ENCODE measurements around the gene SETD4. TPM values are rescaled to one million over a fixed set of nuclear protein-coding genes. Genes with fewer than 3 reads are reported as not detected.

The SETD4 gene
- total RNA-seq, 2 donors from 2014 or later = 16.5 to 19.1 TPM

- Mint-ChIP-seq H3K27ac (no peak overlapping the region), H3K4me1 (no peaks in the 10 kb centered on the region), H3K27me3 (peaks cover 66% of the 10 kb centered on the region), H3K4me3 (no peak overlapping the region), H3K36me3 (ENCODE audit: low read depth) (peaks cover 7% of the 10 kb centered on the region)
- ATAC-seq (no peak), DNase-seq (no peak)
- no peaks in the 10 kb centered on the region for H3K9me3 ChIP-seq (ENCODE audit: control insufficient read depth, low read length, poor library complexity, severe bottlenecking)
Measured at GRCh38 chr21:36004441-36004840, 55.9 kb downstream of the SETD4 start.

GRCh38 chr21:36003776-36004175 lies 56.5 kb downstream of the SETD4 start:
- no peaks in the 10 kb centered on the region for H3K4me1 Mint-ChIP-seq
- peaks cover 68% of the 10 kb centered on the region for H3K27me3 Mint-ChIP-seq
- H3K36me3 Mint-ChIP-seq (ENCODE audit: low read depth) = peaks cover 8% of the 10 kb centered on the region
- no peak for DNase-seq
- no peak overlapping the region for H3K27ac Mint-ChIP-seq
- no peaks in the 10 kb centered on the region for H3K9me3 ChIP-seq (ENCODE audit: control insufficient read depth, low read length, poor library complexity, severe bottlenecking)
- no peak for ATAC-seq
- no peak overlapping the region for H3K4me3 Mint-ChIP-seq

GRCh38 chr21:35996217-35996616 lies 64.1 kb downstream of the SETD4 start:
- Mint-ChIP-seq H3K27ac (no peak overlapping the region), H3K4me1 (peaks cover 3% of the 10 kb centered on the region), H3K4me3 (no peak overlapping the region), H3K36me3 (ENCODE audit: low read depth) (peaks cover 12% of the 10 kb centered on the region), H3K27me3 (peaks cover 32% of the 10 kb centered on the region)
- DNase-seq (no peak), ATAC-seq (no peak)
- H3K9me3 ChIP-seq (ENCODE audit: control insufficient read depth, low read length, poor library complexity, severe bottlenecking) = no peaks in the 10 kb centered on the region

GRCh38 chr21:35995522-35996088 lies 64.7 kb downstream of the SETD4 start:
- H3K4me3 Mint-ChIP-seq = no peak overlapping the region
- ATAC-seq (no peak), DNase-seq (no peak)
- no peaks in the 10 kb centered on the region for H3K9me3 ChIP-seq (ENCODE audit: control insufficient read depth, low read length, poor library complexity, severe bottlenecking)
- H3K27me3 Mint-ChIP-seq = peaks cover 29% of the 10 kb centered on the region
- H3K4me1 Mint-ChIP-seq = peaks cover 3% of the 10 kb centered on the region
- no peak overlapping the region for H3K27ac Mint-ChIP-seq
- H3K36me3 Mint-ChIP-seq (ENCODE audit: low read depth) = peaks cover 11% of the 10 kb centered on the region

DNA sequence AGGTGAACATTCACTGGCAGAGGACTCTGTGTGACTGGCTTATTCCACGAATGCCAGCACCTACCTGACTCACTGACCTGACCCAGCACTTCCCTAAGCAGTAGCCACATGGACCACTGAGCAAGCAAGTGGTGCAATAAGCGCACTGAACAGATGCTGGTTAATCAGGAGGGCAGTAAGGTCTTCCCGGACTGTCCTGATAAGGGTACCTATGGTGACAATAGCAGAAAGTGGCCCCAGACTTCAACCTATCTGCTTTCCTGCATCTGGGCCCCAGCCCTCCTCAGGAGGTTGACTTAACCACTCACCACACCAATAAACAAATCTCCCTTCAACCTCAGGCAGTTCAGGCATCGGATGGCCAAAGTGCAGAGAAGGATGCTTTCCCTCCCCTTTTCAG lies 65.7 kb downstream of the SETD4 start:
- H3K9me3 ChIP-seq (ENCODE audit: control insufficient read depth, low read length, poor library complexity, severe bottlenecking) = no peaks in the 10 kb centered on the region
- ATAC-seq = no peak
- Mint-ChIP-seq H3K4me1 (peaks cover 3% of the 10 kb centered on the region), H3K4me3 (no peak overlapping the region), H3K36me3 (ENCODE audit: low read depth) (peaks cover 6% of the 10 kb centered on the region), H3K27me3 (peaks cover 24% of the 10 kb centered on the region), H3K27ac (no peak overlapping the region)
- DNase-seq = no peak

DNA sequence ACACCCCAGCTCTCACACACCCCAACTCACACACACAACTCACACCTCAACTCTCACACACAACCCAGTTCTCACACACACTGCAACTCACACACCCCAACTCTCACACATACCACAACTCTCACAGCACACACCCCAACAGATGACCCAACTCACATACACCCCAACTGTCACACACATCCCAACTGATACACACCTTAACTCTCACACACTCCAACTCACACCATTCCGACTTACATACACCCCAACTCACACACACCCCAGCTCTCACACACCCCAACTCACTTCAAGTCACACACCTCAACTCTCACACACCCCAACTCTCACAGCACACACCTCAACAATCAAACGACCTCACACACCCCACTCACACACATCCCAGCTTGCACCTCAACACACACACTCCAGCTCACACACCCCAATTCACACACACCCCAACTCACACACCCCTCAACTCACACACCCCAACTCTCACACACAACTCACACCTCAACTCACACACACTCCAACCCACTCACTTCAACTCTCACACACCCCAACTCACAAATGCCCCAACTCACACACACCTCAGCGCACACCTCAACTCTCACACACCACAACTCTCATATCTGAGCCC lies 66.3 kb downstream of the SETD4 start:
- H3K4me3 Mint-ChIP-seq = no peak overlapping the region
- no peak overlapping the region for H3K27ac Mint-ChIP-seq
- H3K36me3 Mint-ChIP-seq (ENCODE audit: low read depth) = peaks cover 4% of the 10 kb centered on the region
- ATAC-seq (no peak), DNase-seq (no peak)
- H3K9me3 ChIP-seq (ENCODE audit: control insufficient read depth, low read length, poor library complexity, severe bottlenecking) = no peaks in the 10 kb centered on the region
- peaks cover 3% of the 10 kb centered on the region for H3K4me1 Mint-ChIP-seq
- H3K27me3 Mint-ChIP-seq = peaks cover 18% of the 10 kb centered on the region

DNA sequence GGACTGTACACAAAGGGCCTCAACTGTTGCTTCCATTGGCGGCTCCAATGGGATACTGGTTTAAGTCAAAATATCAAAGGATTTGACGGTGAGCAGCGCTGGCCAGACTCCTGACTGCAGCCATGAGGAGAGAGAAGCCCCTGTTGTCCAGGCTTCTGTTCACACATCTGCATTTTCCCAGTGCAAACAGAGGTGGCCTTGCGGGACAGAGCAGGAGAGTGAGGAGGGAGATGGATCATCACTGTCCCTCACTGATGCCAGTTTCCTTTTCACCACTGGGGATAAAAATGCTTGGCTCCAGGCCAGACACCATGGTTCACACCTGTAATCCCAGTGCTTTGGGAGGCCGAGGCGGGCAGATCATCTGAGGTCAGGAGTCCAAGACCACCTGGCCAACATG lies 69.2 kb downstream of the SETD4 start:
- ATAC-seq = no peak
- peaks cover 14% of the 10 kb centered on the region for H3K27me3 Mint-ChIP-seq
- peaks cover 3% of the 10 kb centered on the region for H3K36me3 Mint-ChIP-seq (ENCODE audit: low read depth)
- peaks cover 3% of the 10 kb centered on the region for H3K4me1 Mint-ChIP-seq
- no peak for DNase-seq
- no peak overlapping the region for H3K4me3 Mint-ChIP-seq
- no peaks in the 10 kb centered on the region for H3K9me3 ChIP-seq (ENCODE audit: control insufficient read depth, low read length, poor library complexity, severe bottlenecking)
- no peak overlapping the region for H3K27ac Mint-ChIP-seq

- ATAC-seq (no peak), DNase-seq (no peak)
- Mint-ChIP-seq H3K36me3 (ENCODE audit: low read depth) (peaks cover 3% of the 10 kb centered on the region), H3K4me3 (no peak overlapping the region), H3K4me1 (peaks cover 1% of the 10 kb centered on the region), H3K27me3 (peaks cover 14% of the 10 kb centered on the region), H3K27ac (no peak overlapping the region)
- no peaks in the 10 kb centered on the region for H3K9me3 ChIP-seq (ENCODE audit: control insufficient read depth, low read length, poor library complexity, severe bottlenecking)
Measured at GRCh38 chr21:35990609-35991008, 69.7 kb downstream of the SETD4 start.

DNA sequence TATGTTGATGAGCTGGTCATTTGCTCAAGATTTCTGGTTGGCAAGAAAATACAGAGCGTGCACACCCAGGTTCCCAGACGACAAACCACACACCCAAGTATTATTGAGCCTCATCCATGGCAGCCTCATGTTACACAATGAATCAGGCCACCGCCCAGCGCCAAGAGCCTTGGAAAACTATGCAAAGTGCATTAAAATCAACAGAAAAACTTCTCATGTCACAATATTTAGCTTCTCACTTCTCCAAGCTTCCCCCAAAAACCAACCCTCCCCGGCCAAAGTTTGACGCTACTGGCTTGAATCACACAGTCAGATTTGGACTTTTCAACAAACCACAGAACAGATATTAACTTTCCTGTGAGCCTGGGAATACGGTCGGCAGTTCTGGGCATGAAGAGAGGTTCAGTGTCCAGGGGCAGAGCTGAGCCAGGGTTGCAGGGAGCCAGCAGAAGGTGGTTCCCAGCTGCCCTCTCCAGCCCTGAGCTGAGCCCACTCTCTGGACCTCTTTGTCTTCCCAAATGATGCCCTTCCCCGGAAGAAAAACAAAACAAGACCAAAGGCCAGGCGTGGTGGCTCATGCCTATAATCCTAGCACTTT lies 71.1 kb downstream of the SETD4 start:
- H3K36me3 Mint-ChIP-seq (ENCODE audit: low read depth) = peaks cover 3% of the 10 kb centered on the region
- H3K9me3 ChIP-seq (ENCODE audit: control insufficient read depth, low read length, poor library complexity, severe bottlenecking) = no peaks in the 10 kb centered on the region
- H3K4me3 Mint-ChIP-seq = no peak overlapping the region
- no peak for ATAC-seq
- H3K27me3 Mint-ChIP-seq = peaks cover 25% of the 10 kb centered on the region
- no peaks in the 10 kb centered on the region for H3K4me1 Mint-ChIP-seq
- no peak for DNase-seq
- H3K27ac Mint-ChIP-seq = no peak overlapping the region

GRCh38 chr21:35988416-35989137 lies 71.7 kb downstream of the SETD4 start:
- Mint-ChIP-seq H3K27ac (no peak overlapping the region), H3K27me3 (peaks cover 32% of the 10 kb centered on the region), H3K36me3 (ENCODE audit: low read depth) (peaks cover 3% of the 10 kb centered on the region), H3K4me1 (no peaks in the 10 kb centered on the region), H3K4me3 (no peak overlapping the region)
- DNase-seq (no peak), ATAC-seq (no peak)
- H3K9me3 ChIP-seq (ENCODE audit: control insufficient read depth, low read length, poor library complexity, severe bottlenecking) = no peaks in the 10 kb centered on the region

DNA sequence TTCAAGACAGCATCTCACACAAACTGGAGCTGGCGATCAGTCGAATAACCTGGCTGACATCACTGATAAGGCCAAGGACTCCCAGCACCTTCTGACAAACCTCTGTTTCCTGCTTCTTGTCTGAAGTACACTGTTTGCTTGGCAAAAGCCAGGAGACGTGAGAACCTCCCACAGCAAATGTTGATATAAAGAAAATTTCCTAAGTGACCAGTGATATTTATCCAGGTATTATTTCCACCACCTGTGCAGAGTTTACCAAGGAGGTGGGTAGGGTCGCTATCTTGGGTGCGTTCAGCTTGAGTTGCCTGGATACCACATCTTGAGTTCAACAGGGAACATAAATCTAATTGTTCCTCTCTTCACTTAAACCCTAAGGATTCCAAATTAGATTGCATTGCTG lies 72.9 kb downstream of the SETD4 start:
- H3K4me3 Mint-ChIP-seq = no peak overlapping the region
- no peak overlapping the region for H3K27ac Mint-ChIP-seq
- no peaks in the 10 kb centered on the region for H3K9me3 ChIP-seq (ENCODE audit: control insufficient read depth, low read length, poor library complexity, severe bottlenecking)
- no peaks in the 10 kb centered on the region for H3K4me1 Mint-ChIP-seq
- DNase-seq = no peak
- H3K27me3 Mint-ChIP-seq = peaks cover 35% of the 10 kb centered on the region
- peaks cover 3% of the 10 kb centered on the region for H3K36me3 Mint-ChIP-seq (ENCODE audit: low read depth)
- ATAC-seq = no peak

GRCh38 chr21:35984654-35985361 lies 75.5 kb downstream of the SETD4 start:
- H3K27me3 Mint-ChIP-seq = peaks cover 46% of the 10 kb centered on the region
- H3K4me3 Mint-ChIP-seq = no peak overlapping the region
- H3K9me3 ChIP-seq (ENCODE audit: control insufficient read depth, low read length, poor library complexity, severe bottlenecking) = no peaks in the 10 kb centered on the region
- peaks cover 3% of the 10 kb centered on the region for H3K36me3 Mint-ChIP-seq (ENCODE audit: low read depth)
- DNase-seq = no peak
- no peaks in the 10 kb centered on the region for H3K4me1 Mint-ChIP-seq
- ATAC-seq = no peak
- no peak overlapping the region for H3K27ac Mint-ChIP-seq

All from T-helper 17 cell (primary cell).